ENCODE results near the gene ADARB2. TPM values are rescaled to one million over a fixed set of nuclear protein-coding genes. Genes with fewer than 3 reads are reported as not detected.
"Not testable (repeated sequence)": the region's sequence is repeated elsewhere in the genome, so short reads cannot be mapped to it uniquely, and the experiment has no call there.

Gene ADARB2
- total RNA-seq, 1 experiment from 2014 or later, result not detected

- peaks cover 2% of the 10 kb centered on the region for H3K9me3 Mint-ChIP-seq (ENCODE audit: low read depth, unreplicated experiment)
- H3K36me3 Mint-ChIP-seq (ENCODE audit: insufficient read depth, unreplicated experiment), result no peaks in the 10 kb centered on the region
- no peaks in the 10 kb centered on the region for H3K4me1 Mint-ChIP-seq (ENCODE audit: low read depth, unreplicated experiment)
- intact Hi-C loops (cut with micrococcal nuclease; ENCODE audit: unreplicated experiment), result no loop called here
- CTCF ChIA-PET, result no interaction called here
- no TSS peak for BruUV-seq (replicated peaks)
- H3K4me3 Mint-ChIP-seq (ENCODE audit: low read depth, unreplicated experiment), result no peak overlapping the region
- DNase-seq, result no peak
- H3K27ac Mint-ChIP-seq (ENCODE audit: unreplicated experiment), result no peak overlapping the region
- TF ChIP-seq CTCF (IDR thresholded peaks at IDR 0.05; ENCODE audit: unreplicated experiment), result no peak
- peaks cover 62% of the 10 kb centered on the region for H3K27me3 Mint-ChIP-seq (ENCODE audit: unreplicated experiment)
Observed at GRCh38 chr10:1229116-1229515, 508.2 kb downstream of the ADARB2 start.

GRCh38 chr10:1228467-1228975, 508.8 kb downstream of the ADARB2 start:
- CTCF ChIA-PET, result no interaction called here
- H3K27ac Mint-ChIP-seq (ENCODE audit: unreplicated experiment), result no peak overlapping the region
- TF ChIP-seq CTCF (IDR thresholded peaks at IDR 0.05; ENCODE audit: unreplicated experiment), result no peak
- no peak overlapping the region for H3K4me3 Mint-ChIP-seq (ENCODE audit: low read depth, unreplicated experiment)
- H3K27me3 Mint-ChIP-seq (ENCODE audit: unreplicated experiment), result peaks cover 68% of the 10 kb centered on the region
- H3K36me3 Mint-ChIP-seq (ENCODE audit: insufficient read depth, unreplicated experiment), result no peaks in the 10 kb centered on the region
- H3K4me1 Mint-ChIP-seq (ENCODE audit: low read depth, unreplicated experiment), result no peaks in the 10 kb centered on the region
- BruUV-seq (replicated peaks), result no TSS peak
- intact Hi-C loops (cut with micrococcal nuclease; ENCODE audit: unreplicated experiment), result no loop called here
- no peak for DNase-seq
- H3K9me3 Mint-ChIP-seq (ENCODE audit: low read depth, unreplicated experiment), result peaks cover 2% of the 10 kb centered on the region

GRCh38 chr10:1227510-1228402, 509.6 kb downstream of the ADARB2 start:
- H3K4me3 Mint-ChIP-seq (ENCODE audit: low read depth, unreplicated experiment), result no peak overlapping the region
- H3K27me3 Mint-ChIP-seq (ENCODE audit: unreplicated experiment), result peaks cover 71% of the 10 kb centered on the region
- peaks cover 2% of the 10 kb centered on the region for H3K9me3 Mint-ChIP-seq (ENCODE audit: low read depth, unreplicated experiment)
- no peaks in the 10 kb centered on the region for H3K4me1 Mint-ChIP-seq (ENCODE audit: low read depth, unreplicated experiment)
- intact Hi-C loops (cut with micrococcal nuclease; ENCODE audit: unreplicated experiment), result no loop called here
- no peak for TF ChIP-seq CTCF (IDR thresholded peaks at IDR 0.05; ENCODE audit: unreplicated experiment)
- no TSS peak for BruUV-seq (replicated peaks)
- no peaks in the 10 kb centered on the region for H3K36me3 Mint-ChIP-seq (ENCODE audit: insufficient read depth, unreplicated experiment)
- DNase-seq, result no peak
- CTCF ChIA-PET, result no interaction called here
- no peak overlapping the region for H3K27ac Mint-ChIP-seq (ENCODE audit: unreplicated experiment)

- intact Hi-C loops (cut with micrococcal nuclease; ENCODE audit: unreplicated experiment); BruUV-seq (replicated peaks); H3K4me1 Mint-ChIP-seq (ENCODE audit: low read depth, unreplicated experiment); H3K36me3 Mint-ChIP-seq (ENCODE audit: insufficient read depth, unreplicated experiment); H3K27ac Mint-ChIP-seq (ENCODE audit: unreplicated experiment); H3K9me3 Mint-ChIP-seq (ENCODE audit: low read depth, unreplicated experiment); CTCF ChIA-PET; DNase-seq; H3K4me3 Mint-ChIP-seq (ENCODE audit: low read depth, unreplicated experiment): not testable (repeated sequence)
- H3K27me3 Mint-ChIP-seq (ENCODE audit: unreplicated experiment), result peaks cover 71% of the 10 kb centered on the region
Observed at GRCh38 chr10:1226907-1227306, 510.4 kb downstream of the ADARB2 start.

- H3K4me3 Mint-ChIP-seq (ENCODE audit: low read depth, unreplicated experiment); H3K27ac Mint-ChIP-seq (ENCODE audit: unreplicated experiment); DNase-seq; H3K9me3 Mint-ChIP-seq (ENCODE audit: low read depth, unreplicated experiment); intact Hi-C loops (cut with micrococcal nuclease; ENCODE audit: unreplicated experiment); H3K4me1 Mint-ChIP-seq (ENCODE audit: low read depth, unreplicated experiment); CTCF ChIA-PET; BruUV-seq (replicated peaks); H3K36me3 Mint-ChIP-seq (ENCODE audit: insufficient read depth, unreplicated experiment): not testable (repeated sequence)
- H3K27me3 Mint-ChIP-seq (ENCODE audit: unreplicated experiment), result peaks cover 17% of the 10 kb centered on the region
Observed at GRCh38 chr10:1219874-1220273, 517.5 kb downstream of the ADARB2 start.

All from Calu3 (cell line).